A549 (cell line): ENCODE results near the gene MT1A. TPM values are rescaled to one million over a fixed set of nuclear protein-coding genes. Genes with fewer than 3 reads are reported as not detected.

ENCODE experiments used
- ATAC-seq, 2 experiments: fragments of 200-7000 bp in 1 of 2; fragments of >200 bp in 1 of 2; cut with Nextera tagmentation in 1 of 2; cut with Tn5 transposase in 1 of 2; 3 replicates each; pipeline versions ENCODE4 v1.8.0 to v1.9.1; 2018 to 2020; ENCODE audit warnings: mild to moderate bottlenecking in 1 of 2, moderate library complexity in 1 of 2
- CTCF ChIA-PET: fragments of 300-600 bp; sonication (Branson Sonifier 250); formaldehyde crosslinking; extraction: SDS; loops from one replicate; lab custom pipeline; 2021; ENCODE audit warnings: antibody characterized with exemption, inconsistent platforms; lab: Yijun Ruan, JAX
- POLR2A ChIA-PET: fragments of 350-600 bp; formaldehyde crosslinking; extraction: SDS; loops from one replicate; lab custom pipeline; 2021; ENCODE audit warnings: antibody characterized with exemption, inconsistent platforms; lab: Yijun Ruan, JAX
- DNase-seq, 2 experiments: peaks; one replicate each; pipeline versions ENCODE4 v3.0.0 to v3.0.0-alpha.2; 2011 to 2016; ENCODE audit warnings: low read depth in 1 of 2, low spot score in 1 of 2
- FAIRE-seq: peaks from 2 replicates; lab custom pipeline; 2011; peaks lifted over from hg19 to GRCh38; lab: Jason Lieb, UNC
- H3K27ac ChIP-seq, 2 experiments: fragments of >200 bp; sonication (Bioruptor Twin); formaldehyde crosslinking; 3 replicates each; pipeline ENCODE4 v1.5.1; 2016 to 2017
- H3K4me1 ChIP-seq: fragments of >200 bp; sonication (Bioruptor Twin); formaldehyde crosslinking; 3 replicates; pipeline ENCODE4 v1.6.1; 2016
- H3K4me2 ChIP-seq: fragments of >200 bp; sonication (Bioruptor Twin); formaldehyde crosslinking; 3 replicates; pipeline ENCODE4 v1.6.1; 2016
- H3K4me3 ChIP-seq: fragments of >200 bp; sonication (Bioruptor Twin); formaldehyde crosslinking; 3 replicates; pipeline ENCODE4 v1.5.1; 2016
- H3K9me3 ChIP-seq: fragments of >200 bp; sonication (Bioruptor Twin); formaldehyde crosslinking; 3 replicates; pipeline ENCODE4 v1.6.1; 2016
- CBX8 ChIP-seq: fragments of 200-600 bp; sonication (generic); IDR thresholded peaks from 2 replicates; pipeline ENCODE4 v1.6.1; 2016
- EHF ChIP-seq: fragments of 250-450 bp; sonication (Bioruptor Pico); IDR thresholded peaks from 2 replicates; pipeline ENCODE4 v1.5.0; 2020; ENCODE audit warnings: mild to moderate bottlenecking
- EHMT2 ChIP-seq: fragments of 200-600 bp; sonication (generic); IDR thresholded peaks from 2 replicates; pipeline ENCODE4 v1.6.1; 2016; ENCODE audit warnings: antibody characterized with exemption, low read depth, mild to moderate bottlenecking, moderate library complexity
- HOXB13 ChIP-seq: fragments of 250-450 bp; sonication (Bioruptor Pico); IDR thresholded peaks from 2 replicates; pipeline ENCODE4 v1.5.0; 2020; ENCODE audit warnings: low read depth, mild to moderate bottlenecking, moderate library complexity
- HOXB5 ChIP-seq: fragments of 250-450 bp; sonication (Bioruptor Pico); IDR thresholded peaks from 2 replicates; pipeline ENCODE4 v1.5.0; 2020; ENCODE audit warnings: mild to moderate bottlenecking, moderate library complexity
- KDM1A ChIP-seq: fragments of 200-600 bp; sonication (generic); IDR thresholded peaks from 2 replicates; pipeline ENCODE4 v1.6.1; 2016; ENCODE audit warnings: low read depth, mild to moderate bottlenecking
- PBX3 ChIP-seq: IDR thresholded peaks from 2 replicates; pipeline ENCODE4 v1.6.1; 2012
- SMC3 ChIP-seq: fragments of >200 bp; sonication (Bioruptor Twin); formaldehyde crosslinking; IDR thresholded peaks from 3 replicates; pipeline ENCODE4 v1.6.1; 2018; ENCODE audit warnings: inconsistent platforms
- TP53 ChIP-seq: fragments of 250-450 bp; sonication (Bioruptor Pico); IDR thresholded peaks from 2 replicates; pipeline ENCODE4 v1.5.0; 2021; ENCODE audit warnings: mild to moderate bottlenecking, moderate library complexity
- ZC3H11A ChIP-seq: fragments of 450-650 bp; IDR thresholded peaks from 2 replicates; pipeline ENCODE4 v1.6.1; 2014; ENCODE audit warnings: antibody characterized with exemption, mild to moderate bottlenecking
- WGBS: methylation state at CpG from one replicate; pipeline ENCODE4 v1.1.6; 2017; ENCODE audit errors: missing lambda C conversion rate; 5-methylcytosine and 5-hydroxymethylcytosine counted together
- polyA plus RNA-seq, 4 experiments: library from polyadenylated mRNA; depleted of rRNA in 3 of 4; stranded (reverse); fragments of >200 nt; fragmentation: RNase III in 1 of 4; extraction: RNeasy Plus Mini Kit Qiagen cat#74134 plus additional on column Dnase treatment in 1 of 4; gene quantifications; 2 replicates in 3 of 4; 3 replicates in 1 of 4; pipeline ENCODE4 v1.2.3, GENCODE V29; 2011 to 2017
- TF ChIP-seq, protein P1 (sequence below): fragments of 200-600 bp; sonication (generic); IDR thresholded peaks from 2 replicates; pipeline ENCODE4 v1.6.1; 2016; ENCODE audit warnings: antibody characterized with exemption, mild to moderate bottlenecking, moderate library complexity
- TF ChIP-seq, protein P2 (sequence below): IDR thresholded peaks from 2 replicates; pipeline ENCODE4 v1.6.1; 2012; ENCODE audit warnings: low read depth, borderline replicate concordance
- TF ChIP-seq, protein P3 (sequence below): fragments of 250-450 bp; sonication (Bioruptor Pico); IDR thresholded peaks from 2 replicates; pipeline ENCODE4 v1.5.0; 2020; ENCODE audit warnings: low read depth, mild to moderate bottlenecking, moderate library complexity

Gene MT1A
- polyA plus RNA-seq, 2 of the 4 experiments (the other 2 are of a cell fraction) = 5.3 to 12.8 TPM

DNA sequence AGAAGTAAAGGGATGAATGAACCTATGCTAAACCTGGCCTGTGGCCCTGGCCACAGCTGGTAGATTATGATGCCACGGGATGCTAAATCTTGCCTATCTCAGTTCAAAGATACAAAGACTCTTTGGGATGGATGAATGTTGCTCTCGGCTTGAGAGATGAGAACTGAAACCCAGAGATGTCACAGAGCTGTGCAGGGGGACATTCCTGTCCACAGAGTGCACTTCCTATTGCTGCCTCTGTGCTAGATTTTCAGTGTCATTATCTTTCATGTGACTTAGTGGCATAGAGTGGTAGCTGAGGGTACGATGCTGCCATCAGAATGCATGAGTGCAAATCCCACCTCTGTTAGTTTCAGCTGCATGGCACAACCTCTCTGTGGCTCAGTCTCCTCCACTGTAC, 8.3 kb upstream of the MT1A start:
- no peak for ATAC-seq
- TF ChIP-seq HOXB13 (CRISPR knock-in tag) = no peak
- TF ChIP-seq, protein P1, sequence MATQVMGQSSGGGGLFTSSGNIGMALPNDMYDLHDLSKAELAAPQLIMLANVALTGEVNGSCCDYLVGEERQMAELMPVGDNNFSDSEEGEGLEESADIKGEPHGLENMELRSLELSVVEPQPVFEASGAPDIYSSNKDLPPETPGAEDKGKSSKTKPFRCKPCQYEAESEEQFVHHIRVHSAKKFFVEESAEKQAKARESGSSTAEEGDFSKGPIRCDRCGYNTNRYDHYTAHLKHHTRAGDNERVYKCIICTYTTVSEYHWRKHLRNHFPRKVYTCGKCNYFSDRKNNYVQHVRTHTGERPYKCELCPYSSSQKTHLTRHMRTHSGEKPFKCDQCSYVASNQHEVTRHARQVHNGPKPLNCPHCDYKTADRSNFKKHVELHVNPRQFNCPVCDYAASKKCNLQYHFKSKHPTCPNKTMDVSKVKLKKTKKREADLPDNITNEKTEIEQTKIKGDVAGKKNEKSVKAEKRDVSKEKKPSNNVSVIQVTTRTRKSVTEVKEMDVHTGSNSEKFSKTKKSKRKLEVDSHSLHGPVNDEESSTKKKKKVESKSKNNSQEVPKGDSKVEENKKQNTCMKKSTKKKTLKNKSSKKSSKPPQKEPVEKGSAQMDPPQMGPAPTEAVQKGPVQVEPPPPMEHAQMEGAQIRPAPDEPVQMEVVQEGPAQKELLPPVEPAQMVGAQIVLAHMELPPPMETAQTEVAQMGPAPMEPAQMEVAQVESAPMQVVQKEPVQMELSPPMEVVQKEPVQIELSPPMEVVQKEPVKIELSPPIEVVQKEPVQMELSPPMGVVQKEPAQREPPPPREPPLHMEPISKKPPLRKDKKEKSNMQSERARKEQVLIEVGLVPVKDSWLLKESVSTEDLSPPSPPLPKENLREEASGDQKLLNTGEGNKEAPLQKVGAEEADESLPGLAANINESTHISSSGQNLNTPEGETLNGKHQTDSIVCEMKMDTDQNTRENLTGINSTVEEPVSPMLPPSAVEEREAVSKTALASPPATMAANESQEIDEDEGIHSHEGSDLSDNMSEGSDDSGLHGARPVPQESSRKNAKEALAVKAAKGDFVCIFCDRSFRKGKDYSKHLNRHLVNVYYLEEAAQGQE = no peak
- TF ChIP-seq SMC3 = no peak
- TF ChIP-seq CBX8 = no peak
- TF ChIP-seq PBX3 = no peak
- ChIA-PET POLR2A (no interaction called here), CTCF (interaction anchor here (0.8 to 2.6 kb wide), 9 partner anchors 10 to 116 kb away, joined by 3 to 16 read pairs (median 5); no protein-coding TSS in a partner anchor)
- FAIRE-seq = no peak
- no peak overlapping the region for H3K4me3 ChIP-seq
- H3K4me2 ChIP-seq = no peak overlapping the region
- no peaks in the 10 kb centered on the region for H3K9me3 ChIP-seq
- no peak for DNase-seq
- WGBS = 67% methylated on average over 3 of the region's 3 CpGs
- peaks cover 14% of the 10 kb centered on the region for H3K4me1 ChIP-seq
- no peak overlapping the region for H3K27ac ChIP-seq

- Histone ChIP-seq H3K4me1 (peaks cover 14% of the 10 kb centered on the region), H3K4me3 (no peak overlapping the region), H3K27ac (no peak overlapping the region), H3K9me3 (no peaks in the 10 kb centered on the region), H3K4me2 (no peak overlapping the region)
- CTCF ChIA-PET = interaction anchor here (1.0 to 2.6 kb wide), 6 partner anchors 9 to 71 kb away, joined by 4 to 16 read pairs (median 6); no protein-coding TSS in a partner anchor
- TF ChIP-seq TP53 (no peak), EHF (CRISPR knock-in tag) (no peak), KDM1A (no peak), EHMT2 (no peak), ZC3H11A (no peak), HOXB5 (no peak)
- TF ChIP-seq, protein P1 = no peak
- TF ChIP-seq, protein P2, sequence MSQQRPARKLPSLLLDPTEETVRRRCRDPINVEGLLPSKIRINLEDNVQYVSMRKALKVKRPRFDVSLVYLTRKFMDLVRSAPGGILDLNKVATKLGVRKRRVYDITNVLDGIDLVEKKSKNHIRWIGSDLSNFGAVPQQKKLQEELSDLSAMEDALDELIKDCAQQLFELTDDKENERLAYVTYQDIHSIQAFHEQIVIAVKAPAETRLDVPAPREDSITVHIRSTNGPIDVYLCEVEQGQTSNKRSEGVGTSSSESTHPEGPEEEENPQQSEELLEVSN = no peak
- TF ChIP-seq, protein P3, sequence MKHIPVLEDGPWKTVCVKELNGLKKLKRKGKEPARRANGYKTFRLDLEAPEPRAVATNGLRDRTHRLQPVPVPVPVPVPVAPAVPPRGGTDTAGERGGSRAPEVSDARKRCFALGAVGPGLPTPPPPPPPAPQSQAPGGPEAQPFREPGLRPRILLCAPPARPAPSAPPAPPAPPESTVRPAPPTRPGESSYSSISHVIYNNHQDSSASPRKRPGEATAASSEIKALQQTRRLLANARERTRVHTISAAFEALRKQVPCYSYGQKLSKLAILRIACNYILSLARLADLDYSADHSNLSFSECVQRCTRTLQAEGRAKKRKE (CRISPR knock-in tag) = no peak
- WGBS = 73% methylated on average over 10 of the region's 10 CpGs
- no peak for DNase-seq
- POLR2A ChIA-PET = interaction anchor here (0.7 kb wide), 1 partner anchor 12 kb away, joined by 3 read pairs; no protein-coding TSS in a partner anchor
- no peak for FAIRE-seq
- ATAC-seq = no peak
Observed at GRCh38 chr16:56631197-56631596, 7.3 kb upstream of the MT1A start.
